OCI-M2 (cell line): ENCODE measurements around the gene DPP6.
"Not testable (repeated sequence)": the region's sequence is repeated elsewhere in the genome, so short reads cannot be mapped to it uniquely, and the experiment has no call there.

Source experiments
- DNase-seq: peaks from one replicate; lab custom pipeline; 2025; ENCODE audit not compliant: unreplicated experiment; lab: John Stamatoyannopoulos, UW

DPP6 gene

DNA sequence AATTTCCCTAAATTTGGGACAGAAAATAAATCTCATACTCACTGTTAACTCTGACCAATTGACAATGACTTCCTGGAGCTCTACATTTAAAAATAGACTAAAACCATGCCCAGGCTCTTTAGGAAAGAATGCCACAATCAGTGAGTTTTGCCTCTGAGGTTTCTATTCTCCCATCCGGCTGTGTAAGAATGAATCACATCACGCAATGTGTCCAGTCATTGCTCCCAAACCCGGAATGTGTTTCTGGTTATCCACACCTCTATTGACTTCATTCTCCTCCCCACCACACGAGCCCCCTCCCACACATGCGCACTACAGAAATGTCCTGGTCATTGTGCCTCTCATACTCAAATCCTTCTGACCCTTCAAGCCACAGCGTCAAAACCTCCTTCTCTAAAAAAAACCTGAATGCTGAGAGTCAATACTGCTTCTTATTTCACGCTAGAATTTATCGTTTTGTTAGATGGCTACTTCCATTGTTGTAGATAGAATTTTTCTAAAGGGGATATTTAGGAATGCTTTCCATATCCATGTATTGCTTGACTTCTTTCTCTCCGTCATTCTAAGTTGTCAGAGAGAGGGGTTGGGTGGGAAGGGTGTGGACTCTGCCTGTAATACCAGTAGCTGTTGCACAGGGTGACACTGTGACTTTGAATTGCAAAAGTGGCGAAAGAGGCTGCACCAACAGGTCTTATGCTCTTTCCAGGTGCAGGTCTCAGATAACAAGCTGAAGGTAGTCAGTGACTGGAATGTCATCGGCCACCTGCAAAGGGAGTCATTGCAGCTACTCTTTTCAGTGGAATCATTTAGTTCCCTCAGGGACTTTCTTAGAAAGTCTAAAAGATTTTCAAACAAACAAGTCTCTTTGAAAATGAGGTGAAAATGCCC, 594.2 kb downstream of the DPP6 start:
- DNase-seq, result no peak

DNA sequence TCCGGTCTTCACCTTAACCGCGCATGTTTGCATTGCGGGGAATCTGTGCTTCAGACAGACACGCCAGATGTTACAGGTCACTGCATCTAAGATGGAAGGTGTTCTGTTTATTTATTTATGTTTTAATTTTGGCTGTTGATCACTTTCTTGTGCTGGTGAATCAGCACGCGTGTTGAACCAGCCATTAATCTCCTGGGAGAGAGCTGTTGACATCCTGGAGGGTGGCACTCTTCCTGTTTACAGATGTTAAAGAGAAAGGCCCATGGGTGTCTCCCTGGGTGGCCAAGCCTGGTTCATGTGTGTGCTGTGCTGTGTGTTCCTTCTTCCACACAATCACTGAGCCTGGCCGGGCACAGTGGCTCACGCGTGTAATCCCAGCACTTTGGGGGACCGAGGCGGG, 595.4 kb downstream of the DPP6 start:
- no peak for DNase-seq

DNA sequence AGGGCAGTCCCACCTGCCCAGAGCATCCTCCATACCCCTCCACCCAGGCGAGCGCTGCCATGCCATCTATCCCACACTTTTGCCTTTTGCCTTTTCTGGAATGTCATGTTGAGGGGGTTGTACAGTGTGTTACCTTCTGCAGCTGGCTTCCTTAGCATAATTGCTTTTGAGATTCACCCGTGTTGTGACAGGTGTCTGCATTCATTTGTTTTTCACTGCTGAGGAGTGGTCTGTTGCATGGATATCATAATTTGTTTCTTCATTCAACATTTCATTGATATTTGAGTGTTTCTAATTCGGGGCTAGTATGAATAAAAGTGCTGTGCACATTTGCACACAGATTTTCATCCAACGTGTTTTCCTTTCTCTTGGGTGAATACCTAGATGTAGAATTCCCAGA, 596.8 kb downstream of the DPP6 start:
- no peak for DNase-seq

DNA sequence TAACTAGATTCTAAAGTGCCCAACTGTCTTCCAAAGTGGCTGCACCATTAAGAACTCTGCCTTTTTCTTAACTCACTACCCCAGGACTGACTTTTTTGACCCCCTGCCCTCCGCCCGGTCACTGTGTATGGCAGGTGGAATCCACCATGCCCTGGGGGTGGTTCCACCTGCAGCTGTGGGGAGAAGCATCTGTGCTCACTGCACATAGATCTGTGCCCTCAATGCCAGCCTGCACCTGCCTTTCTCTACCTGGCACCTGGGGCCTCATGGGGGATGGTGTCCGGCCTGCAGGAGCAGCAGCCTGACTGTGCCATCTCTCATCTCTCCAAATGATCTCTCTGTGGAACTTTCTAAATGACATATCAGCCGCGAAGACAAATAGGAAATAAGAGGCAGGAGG, 597.2 kb downstream of the DPP6 start:
- DNase-seq, result no peak

DNA sequence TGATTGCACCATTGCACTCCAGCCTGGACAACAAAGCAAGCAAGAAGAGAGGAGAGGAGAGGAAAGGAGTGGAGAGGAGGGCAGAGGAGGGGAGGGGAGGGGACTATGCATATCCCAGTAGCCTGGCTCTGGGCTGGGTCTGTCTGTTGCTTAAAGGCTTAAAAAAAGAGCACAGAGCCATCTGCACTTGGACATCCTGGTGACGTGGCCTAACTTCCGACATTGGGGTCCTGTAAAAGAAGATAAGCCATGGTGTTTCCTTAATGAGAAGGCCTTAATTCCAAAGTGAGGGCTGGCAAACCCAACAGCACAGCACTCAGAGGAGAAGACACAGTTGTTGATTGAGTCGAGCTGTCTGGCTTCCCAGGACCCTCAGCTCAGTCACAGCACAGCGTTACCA, 598.1 kb downstream of the DPP6 start:
- no peak for DNase-seq

DNA sequence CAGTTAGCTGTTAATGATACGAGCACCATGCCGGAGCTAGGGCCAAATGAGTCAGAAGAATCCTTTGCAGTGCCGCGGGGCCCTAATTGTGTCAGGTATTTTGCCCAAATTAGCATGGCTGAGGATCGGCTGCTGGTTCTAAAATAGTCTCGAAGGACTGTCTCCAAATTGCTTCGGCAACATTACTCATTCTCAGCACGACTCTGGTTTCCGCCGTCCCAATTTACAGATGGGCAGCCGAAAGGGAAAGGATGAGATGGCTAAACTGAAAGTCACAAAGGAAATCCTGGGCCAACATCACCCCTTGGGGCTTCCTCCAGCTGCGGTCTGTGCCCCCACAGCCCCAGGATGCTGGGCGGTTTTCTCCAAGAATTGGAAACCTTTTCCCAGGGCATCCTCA, 599.3 kb downstream of the DPP6 start:
- DNase-seq, result no peak

DNA sequence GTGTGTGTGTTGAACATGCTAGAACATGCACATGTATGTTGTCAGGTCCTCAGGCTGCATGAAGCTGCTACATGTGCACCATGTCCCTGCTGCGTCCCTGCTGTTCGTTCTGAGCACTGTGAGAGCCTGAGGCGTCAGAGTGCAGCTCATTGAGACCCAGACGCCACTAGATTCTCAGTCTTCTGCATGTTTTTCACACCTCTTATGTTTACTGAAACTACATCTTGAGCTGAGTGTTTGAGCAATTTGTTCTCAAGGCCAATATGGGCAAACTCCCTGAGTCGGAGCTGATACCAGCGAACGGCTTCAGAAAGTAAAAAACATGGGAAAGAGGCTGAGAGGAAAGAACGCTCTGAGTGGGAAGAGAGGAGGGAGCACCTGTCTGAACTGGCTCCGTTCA, 600.4 kb downstream of the DPP6 start:
- no peak for DNase-seq

DNA sequence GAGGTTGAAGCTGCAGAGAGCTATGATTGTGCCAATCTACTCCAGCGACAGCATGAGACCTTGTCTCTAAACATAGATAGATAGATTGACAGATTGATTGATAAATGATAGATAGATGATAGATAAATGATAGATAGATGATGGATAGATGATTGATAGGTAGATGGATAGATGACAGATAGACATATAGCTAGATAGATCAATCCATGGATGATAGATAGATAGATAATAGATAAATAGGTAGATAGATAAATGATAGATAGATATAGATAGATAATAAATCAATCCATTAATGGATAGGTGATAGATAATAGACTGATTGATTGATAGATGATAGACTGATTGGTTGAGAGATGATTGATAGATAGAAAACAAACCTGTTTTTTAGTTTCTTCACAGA, 601.1 kb downstream of the DPP6 start:
- no peak for DNase-seq

DNA sequence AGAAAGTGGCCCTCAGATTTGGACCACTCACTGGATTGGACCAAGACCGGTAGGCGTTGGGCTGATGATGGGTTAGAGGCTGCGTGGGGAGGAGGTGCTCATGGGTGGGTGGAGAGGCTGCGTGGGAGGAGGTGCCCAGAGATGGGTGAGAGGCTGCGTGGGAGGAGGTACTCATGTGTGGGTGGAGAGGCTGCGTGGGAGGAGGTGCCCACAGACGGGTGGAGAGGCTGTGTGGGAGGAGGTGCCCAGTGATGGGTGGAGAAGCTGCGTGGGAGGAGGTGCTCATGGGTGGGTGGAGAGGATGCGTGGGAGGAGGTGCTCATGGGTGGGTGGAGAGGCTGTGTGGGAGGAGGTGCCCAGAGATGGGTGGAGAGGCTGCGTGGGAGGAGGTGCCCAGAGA, 604.4 kb downstream of the DPP6 start:
- no peak for DNase-seq

DNA sequence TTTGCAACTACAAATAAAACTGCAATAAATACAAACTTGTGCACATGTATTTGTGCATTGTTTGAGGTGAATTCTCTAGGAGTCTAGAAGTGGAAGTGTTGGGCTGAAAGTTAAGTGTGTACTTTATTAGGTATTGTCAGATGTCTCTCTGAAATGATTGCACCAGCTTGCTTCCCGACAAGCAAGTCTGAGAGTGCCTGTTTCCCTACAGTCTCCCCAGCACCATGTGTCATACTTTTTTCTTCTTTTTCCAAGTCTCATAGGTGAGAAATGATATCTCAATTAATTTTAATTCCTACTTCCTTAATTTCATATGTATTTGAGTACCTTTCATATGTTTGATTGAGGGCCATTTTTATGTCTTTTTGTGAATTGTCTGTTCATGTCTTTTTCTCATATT, 614.6 kb downstream of the DPP6 start:
- no peak for DNase-seq

DNA sequence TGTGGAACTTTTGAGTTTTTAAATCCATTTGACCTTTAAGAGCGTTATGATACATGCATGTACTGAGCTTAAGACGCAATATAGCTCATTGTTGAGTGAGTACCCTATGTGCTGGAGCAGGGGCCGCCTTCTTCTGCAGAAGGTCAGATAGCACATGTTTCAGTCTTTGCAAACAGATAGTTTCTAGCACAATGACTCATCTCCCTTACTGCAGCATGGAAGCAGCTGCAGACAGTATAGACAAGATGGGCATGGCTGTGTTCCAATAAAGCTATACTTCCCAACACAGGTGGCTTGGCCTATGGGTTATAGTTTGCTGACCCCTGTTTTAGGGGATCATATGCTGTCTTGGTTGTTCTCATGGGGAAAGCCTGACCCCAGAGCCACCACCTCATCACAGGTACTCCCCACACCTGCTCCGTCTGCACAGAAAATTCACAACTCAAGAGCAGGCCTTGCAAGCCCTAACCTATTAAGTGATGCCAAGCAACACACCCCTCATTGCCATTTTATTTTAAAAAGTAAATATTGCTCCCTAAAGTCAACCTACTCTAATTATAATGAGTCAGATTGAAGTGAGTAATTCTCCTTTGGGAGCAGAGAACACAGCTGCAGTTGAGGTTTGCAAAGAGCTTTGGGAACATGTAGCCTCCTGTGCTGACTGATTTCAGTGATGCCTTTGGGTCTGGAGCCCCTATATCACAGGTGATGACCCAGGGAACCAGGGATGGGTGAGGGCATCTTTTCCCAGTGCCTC, 620.6 kb downstream of the DPP6 start:
- no peak for DNase-seq

DNA sequence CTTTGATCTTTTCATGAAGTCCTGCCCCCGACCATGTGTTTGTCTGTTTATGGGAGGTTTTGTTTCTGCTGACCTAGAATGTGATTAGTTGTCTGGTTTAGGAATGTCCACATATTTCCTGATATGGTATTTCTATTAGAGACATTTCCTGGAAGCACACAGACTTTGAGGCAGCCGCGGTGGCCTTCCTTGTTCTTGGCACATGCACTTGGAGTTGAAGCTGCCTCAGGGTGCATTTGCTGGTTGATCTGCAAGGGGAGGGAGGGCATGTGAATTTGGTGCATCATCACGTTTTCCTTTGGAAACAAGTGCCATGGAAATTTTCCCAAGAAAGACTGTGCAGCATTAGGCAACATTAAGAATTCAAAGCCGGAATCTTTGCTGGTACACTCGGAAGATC, 622.0 kb downstream of the DPP6 start:
- DNase-seq, result no peak

DNA sequence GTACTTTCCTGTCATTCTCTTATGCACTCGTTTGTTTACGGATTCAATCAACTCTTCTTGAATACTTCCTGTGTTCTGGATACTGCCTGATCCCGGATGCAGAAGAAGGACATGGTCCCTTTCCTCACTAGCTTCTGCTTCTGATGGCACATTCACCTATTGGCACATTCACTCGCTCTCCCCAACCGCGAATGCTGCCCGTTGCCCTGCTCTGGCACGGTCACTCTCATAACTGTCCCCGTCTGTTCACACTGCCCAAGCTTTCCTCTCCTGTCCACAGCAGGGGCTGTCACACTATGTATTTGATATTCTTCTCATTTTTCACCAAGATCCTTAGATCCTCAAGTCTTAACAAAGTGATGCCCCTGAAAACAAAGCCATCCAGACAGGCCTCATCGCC, 623.4 kb downstream of the DPP6 start:
- DNase-seq, result no peak

DNA sequence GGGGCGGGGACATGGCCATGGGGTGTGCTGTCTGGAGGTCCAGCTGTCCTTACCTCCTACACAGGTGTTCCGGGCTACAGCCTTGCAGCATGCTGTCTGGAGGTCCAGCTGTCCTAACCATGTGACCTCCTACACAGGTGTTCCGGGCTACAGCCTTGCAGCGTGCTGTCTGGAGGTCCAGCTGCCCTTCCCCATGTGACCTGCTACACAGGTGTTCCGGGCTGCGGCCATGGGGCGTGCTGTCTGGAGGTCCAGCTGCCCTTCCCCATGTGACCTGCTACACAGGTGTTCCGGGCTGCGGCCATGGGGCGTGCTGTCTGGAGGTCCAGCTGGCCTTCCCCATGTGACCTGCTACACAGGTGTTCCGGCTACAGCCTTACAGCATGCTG, 623.8 kb downstream of the DPP6 start:
- DNase-seq, result not testable (repeated sequence)

DNA sequence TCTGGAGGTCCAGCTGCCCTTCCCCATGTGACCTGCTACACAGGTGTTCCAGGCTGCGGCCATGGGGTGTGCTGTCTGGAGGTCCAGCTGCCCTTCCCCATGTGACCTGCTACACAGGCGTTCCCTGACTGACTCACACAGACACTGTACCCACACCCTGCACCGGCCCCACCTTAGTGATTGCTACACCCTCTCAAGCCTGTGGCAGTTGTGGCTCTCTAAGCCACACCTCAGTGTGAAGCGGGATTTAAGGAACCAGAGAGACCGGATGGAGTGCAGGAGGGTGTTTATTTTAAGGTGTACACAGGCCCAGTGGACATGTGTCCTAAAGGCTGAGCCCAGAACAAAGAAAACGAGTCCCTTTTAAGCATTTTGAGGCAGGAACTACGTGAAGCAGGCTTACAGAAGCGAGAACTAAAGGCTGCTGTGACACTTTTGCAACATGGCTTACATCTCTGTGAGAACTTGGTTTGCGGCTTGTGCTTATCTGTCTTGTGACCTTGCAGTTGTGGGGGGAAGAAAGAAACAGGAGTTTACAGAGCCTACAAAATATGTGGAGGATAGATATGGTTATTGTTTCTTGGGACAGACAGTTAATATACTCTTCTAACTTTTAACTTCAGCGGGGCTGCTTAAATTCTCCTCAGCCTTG, 624.4 kb downstream of the DPP6 start:
- no peak for DNase-seq

DNA sequence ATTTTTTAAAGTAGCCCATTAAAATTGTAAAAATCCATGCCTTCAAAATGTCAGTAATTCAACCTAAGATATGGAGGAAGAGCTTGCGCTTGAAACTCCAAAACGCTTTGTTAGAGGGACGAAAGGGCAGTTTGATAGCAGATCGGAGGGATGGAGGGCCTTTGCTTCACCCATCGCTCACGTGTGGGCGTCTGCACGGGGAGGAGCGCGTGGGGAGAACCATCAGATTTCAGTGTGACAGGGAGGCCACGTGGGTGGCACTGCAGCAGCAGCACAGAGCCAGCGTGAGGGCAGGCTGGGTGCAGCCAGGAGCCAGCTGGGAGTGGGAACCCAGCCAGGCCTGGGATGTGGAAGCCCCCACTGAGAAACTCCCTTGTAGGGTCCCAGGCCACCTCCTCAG, 625.3 kb downstream of the DPP6 start:
- DNase-seq, result no peak

DNA sequence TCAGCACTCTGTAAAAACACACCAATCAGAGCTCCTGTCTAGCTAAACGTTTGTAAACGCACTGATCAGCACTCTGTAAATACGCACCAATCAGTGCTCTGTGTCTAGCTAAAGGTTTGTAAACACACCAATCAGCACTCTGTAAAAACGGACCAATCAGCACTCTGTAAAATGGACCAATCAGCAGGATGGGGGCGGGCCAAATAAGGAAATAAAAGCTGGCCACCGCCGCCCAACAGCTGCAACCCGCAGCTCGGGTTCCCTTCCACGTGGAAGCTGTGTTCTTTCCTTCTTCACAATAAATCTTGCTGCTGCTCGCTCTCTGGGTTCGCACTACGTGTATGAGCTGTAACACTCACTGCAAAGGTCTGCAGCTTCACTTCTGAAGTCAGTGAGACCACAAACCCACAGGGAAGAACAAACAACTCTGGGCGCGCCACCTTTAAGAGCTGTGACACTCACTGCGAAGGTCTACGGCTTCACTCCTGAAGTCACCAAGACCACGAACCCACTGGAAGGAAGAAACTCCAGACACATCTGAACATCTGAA, 625.9 kb downstream of the DPP6 start:
- not testable (repeated sequence) for DNase-seq

DNA sequence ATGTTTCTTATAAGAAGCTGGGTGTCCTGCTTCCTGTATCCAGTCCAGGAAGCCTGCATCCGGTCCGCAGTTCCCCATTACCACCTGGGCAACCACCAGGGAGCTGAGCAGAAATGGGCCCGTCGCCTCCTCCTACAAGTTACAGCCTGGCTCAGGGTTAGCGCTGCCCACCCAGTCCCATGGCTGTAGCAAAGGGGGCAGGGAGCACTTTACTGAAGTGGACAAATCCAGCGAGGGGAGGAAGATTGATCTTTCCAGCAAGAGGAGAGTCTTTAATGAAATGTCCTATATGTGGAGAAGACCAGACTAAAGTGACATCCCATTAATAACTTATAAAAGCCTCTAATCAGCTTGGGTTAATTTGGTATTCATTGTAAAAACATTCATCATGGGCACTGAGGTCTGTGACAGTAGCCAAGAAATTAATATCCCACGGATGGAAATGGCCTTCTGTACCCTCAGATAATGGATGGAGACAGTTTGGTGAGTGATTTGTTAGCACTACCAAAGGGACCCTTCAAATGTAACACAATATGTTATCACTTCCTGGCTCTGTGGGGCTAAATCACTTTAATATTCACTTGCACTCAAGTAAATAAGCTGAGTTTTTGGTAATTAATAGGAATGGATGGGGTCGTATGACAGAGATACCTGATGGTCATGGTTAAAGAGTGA, 627.3 kb downstream of the DPP6 start:
- DNase-seq, result no peak

DNA sequence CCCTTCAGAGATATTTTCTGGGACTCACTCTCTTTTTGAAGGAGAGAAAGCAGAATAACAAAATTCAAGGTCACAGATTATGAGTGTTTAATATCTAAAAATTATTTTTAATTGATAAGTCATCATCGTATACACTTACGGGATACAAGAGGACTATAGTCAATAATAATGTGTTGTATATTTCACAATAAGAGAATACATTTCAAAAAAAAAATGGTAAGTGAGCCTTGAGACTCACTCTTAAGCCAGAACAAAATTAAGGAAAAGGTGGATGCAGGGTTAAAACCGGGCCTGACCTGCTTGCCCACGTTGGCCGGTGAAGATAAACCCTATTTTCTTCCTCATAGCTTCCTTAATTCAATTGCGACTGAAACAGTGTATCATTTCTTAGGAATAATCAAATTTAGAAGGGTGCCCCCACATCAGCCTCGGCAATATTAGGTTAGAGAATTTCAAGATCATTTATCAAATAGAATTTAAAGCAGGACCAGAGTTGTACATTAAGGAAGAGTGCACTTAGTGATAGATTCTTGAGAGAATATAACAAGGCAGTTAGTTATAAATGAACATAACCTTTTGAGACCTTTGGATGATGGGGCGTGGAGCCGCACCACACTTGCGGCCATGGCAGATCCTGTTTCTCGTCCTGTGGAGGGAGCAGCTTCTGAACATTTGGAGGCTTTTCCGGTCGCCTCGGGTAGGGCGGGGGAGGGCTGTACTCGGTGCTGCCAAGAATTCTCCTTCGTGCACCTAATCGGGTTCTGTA, 628.9 kb downstream of the DPP6 start:
- DNase-seq, result no peak

DNA sequence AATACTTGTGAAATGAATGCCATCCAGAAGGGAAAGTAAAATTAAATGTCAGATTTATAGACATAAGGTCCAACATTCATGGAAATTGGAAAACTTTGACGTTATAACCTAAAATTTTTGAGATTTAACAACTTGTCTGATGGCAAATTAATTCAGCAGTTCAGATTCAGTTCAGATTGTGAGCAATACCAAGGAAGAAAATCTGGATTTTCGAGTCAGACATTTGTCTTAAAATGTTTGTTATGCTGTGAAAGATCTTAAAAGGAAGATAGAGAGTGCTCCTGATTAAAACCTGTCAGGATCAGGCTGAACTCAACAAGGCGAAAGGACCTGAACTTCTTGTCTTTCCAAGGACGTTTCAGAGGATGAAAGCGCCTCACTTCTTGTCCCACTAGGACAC, 629.8 kb downstream of the DPP6 start:
- no peak for DNase-seq
